ENCODE data around the gene HID1. TPM values are rescaled to one million over a fixed set of nuclear protein-coding genes. Genes with fewer than 3 reads are reported as not detected.
"Not testable (repeated sequence)": the region's sequence is repeated elsewhere in the genome, so short reads cannot be mapped to it uniquely, and the experiment has no call there.

Gene HID1
- total RNA-seq, 4 donors from 2014 or later, result 1.7 to 6.3 (median 2.6) TPM

- no peak for DNase-seq
- H3K4me3 ChIP-seq, result no peak overlapping the region
- H3K27ac ChIP-seq, result no peak overlapping the region
- 92 to 96% methylated on average over 4 to 11 of the region's 11 CpGs for WGBS, 2 donors
- no peaks in the 10 kb centered on the region for H3K9me3 ChIP-seq
- intact Hi-C loops (cut with DNase I), result no loop called here
- no peaks in the 10 kb centered on the region for H3K36me3 ChIP-seq
- peaks cover 6 to 19% (median 12%) of the 10 kb centered on the region in 3 donors for H3K4me1 ChIP-seq
- TF ChIP-seq, protein P1, sequence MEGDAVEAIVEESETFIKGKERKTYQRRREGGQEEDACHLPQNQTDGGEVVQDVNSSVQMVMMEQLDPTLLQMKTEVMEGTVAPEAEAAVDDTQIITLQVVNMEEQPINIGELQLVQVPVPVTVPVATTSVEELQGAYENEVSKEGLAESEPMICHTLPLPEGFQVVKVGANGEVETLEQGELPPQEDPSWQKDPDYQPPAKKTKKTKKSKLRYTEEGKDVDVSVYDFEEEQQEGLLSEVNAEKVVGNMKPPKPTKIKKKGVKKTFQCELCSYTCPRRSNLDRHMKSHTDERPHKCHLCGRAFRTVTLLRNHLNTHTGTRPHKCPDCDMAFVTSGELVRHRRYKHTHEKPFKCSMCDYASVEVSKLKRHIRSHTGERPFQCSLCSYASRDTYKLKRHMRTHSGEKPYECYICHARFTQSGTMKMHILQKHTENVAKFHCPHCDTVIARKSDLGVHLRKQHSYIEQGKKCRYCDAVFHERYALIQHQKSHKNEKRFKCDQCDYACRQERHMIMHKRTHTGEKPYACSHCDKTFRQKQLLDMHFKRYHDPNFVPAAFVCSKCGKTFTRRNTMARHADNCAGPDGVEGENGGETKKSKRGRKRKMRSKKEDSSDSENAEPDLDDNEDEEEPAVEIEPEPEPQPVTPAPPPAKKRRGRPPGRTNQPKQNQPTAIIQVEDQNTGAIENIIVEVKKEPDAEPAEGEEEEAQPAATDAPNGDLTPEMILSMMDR (IDR thresholded peaks at IDR 0.05), result no peak
- no peak for TF ChIP-seq POLR2A (IDR thresholded peaks at IDR 0.05)
- H3K27me3 ChIP-seq, result peaks cover 0 to 48% (median 0%) of the 10 kb centered on the region in 4 donors
Measured at GRCh38 chr17:74916851-74917199, 55.7 kb downstream of the HID1 start.

DNA sequence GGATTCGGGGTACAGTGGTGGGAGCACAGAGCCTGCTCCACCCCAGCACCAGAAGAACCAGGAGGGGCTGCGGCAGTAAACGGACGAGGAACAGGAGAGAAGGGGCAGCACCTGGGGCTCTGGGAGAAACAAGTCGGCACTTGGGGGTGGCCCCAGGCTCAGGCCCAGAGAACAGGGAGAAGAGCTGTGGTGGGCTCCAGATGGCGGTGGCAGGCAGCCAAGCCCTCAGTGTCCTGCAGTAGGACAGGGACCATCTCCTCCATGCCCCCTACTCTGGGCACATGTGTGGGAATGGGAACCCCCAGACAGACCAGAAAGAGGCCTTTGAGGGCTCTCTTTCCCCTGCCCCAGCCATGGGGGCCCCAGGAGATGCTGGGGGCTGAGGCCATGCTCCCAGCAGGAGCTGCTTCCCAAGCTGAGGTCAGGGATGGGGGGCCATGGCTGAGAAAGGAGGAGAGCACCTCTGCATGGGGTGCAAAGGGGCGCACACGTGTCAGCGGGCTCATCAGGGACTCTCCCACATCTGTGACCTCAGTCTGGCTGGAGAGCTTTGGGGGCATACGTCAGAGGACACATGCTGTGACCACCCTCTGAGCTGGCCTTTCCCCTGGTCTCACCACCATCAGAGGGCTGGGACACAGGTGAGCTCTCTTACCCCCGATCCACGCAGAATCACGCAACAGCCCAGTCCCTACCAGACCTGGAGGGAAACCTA, 56.3 kb downstream of the HID1 start:
- Histone ChIP-seq H3K4me3 (no peak overlapping the region), H3K27me3 (peaks cover 0 to 42% (median 0%) of the 10 kb centered on the region in 4 donors), H3K27ac (no peak overlapping the region), H3K9me3 (no peaks in the 10 kb centered on the region), H3K4me1 (peaks cover 3 to 13% (median 7%) of the 10 kb centered on the region in 3 donors), H3K36me3 (no peaks in the 10 kb centered on the region)
- intact Hi-C loops (cut with DNase I), result no loop called here
- no peak for DNase-seq
- no peak for TF ChIP-seq POLR2A (IDR thresholded peaks at IDR 0.05)
- TF ChIP-seq, protein P1 (IDR thresholded peaks at IDR 0.05), result no peak
- WGBS, 2 donors, result 78 to 82% methylated on average over 6 to 7 of the region's 13 CpGs

- H3K9me3 ChIP-seq; intact Hi-C loops (cut with DNase I); DNase-seq; H3K27ac ChIP-seq; H3K27me3 ChIP-seq; H3K4me3 ChIP-seq; H3K36me3 ChIP-seq: not testable (repeated sequence)
- peaks cover 6 to 26% (median 15%) of the 10 kb centered on the region in 3 donors for H3K4me1 ChIP-seq
- 84 to 86% methylated on average over 1 to 7 of the region's 8 CpGs for WGBS, 2 donors
Measured at GRCh38 chr17:74911423-74911822, 61.1 kb downstream of the HID1 start.

- H3K4me3 ChIP-seq, result not testable (repeated sequence)
Measured at GRCh38 chr17:74909097-74909496, 63.5 kb downstream of the HID1 start.

GRCh38 chr17:74907012-74907411, 65.5 kb downstream of the HID1 start:
- peaks cover 6 to 26% (median 15%) of the 10 kb centered on the region in 3 donors for H3K4me1 ChIP-seq
- TF ChIP-seq POLR2A (IDR thresholded peaks at IDR 0.05), result no peak
- TF ChIP-seq, protein P1 (IDR thresholded peaks at IDR 0.05), result no peak
- no peaks in the 10 kb centered on the region for H3K36me3 ChIP-seq
- H3K27ac ChIP-seq, result no peak overlapping the region
- intact Hi-C loops (cut with DNase I), result no loop called here
- no peak overlapping the region for H3K4me3 ChIP-seq
- H3K9me3 ChIP-seq, result no peaks in the 10 kb centered on the region
- peaks cover 0 to 35% (median 0%) of the 10 kb centered on the region in 4 donors for H3K27me3 ChIP-seq
- WGBS, 2 donors, result 95% methylated on average over 4 of the region's 34 CpGs; no CpG with 5 or more reads in 1 of the 2 donors
- DNase-seq, result no peak

More at GRCh38 chr17:74909097-74909496, 63.5 kb downstream of the HID1 start:
- H3K27ac ChIP-seq; H3K9me3 ChIP-seq; intact Hi-C loops (cut with DNase I); H3K36me3 ChIP-seq; DNase-seq: not testable (repeated sequence)
- 56 to 68% methylated on average over 2 to 4 of the region's 4 CpGs for WGBS, 2 donors
- Histone ChIP-seq H3K27me3 (peaks cover 0 to 16% (median 0%) of the 10 kb centered on the region in 4 donors), H3K4me1 (peaks cover 6 to 26% (median 15%) of the 10 kb centered on the region in 3 donors)

DNA sequence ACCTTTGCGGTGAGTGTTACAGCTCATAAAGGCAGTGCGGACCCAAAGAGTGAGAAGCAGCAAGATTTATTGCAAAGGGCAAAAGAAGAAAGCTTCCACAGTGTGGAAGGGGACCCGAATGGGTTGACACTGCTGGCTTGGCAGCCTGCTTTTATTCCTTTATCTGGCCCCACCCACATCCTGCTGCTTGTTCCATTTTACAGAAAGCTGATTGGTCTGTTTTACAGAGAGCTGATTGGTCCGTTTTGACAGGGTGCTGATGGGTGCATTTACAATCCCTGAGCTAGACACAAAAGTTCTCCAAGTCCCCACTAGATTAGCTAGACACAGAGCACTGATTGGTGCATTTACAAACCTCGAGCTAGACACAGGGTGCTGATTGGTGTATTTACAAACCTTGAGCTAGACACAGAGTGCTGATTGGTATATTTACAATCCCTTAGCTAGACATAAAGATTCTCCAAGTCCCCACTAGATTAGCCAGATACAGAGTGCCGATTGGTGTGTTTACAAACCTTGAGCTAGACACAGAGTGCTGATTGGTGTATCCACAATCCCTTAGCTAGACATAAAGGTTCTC, 66.3 kb downstream of the HID1 start:
- WGBS, 2 donors, result 71 to 74% methylated on average over 5 to 6 of the region's 6 CpGs

More for the DNA sequence above, 66.3 kb downstream of the HID1 start:
- H3K36me3 ChIP-seq; H3K9me3 ChIP-seq; H3K4me3 ChIP-seq; intact Hi-C loops (cut with DNase I); H3K27ac ChIP-seq; DNase-seq: not testable (repeated sequence)
- H3K27me3 ChIP-seq, result peaks cover 0 to 40% (median 0%) of the 10 kb centered on the region in 4 donors
- peaks cover 6 to 26% (median 15%) of the 10 kb centered on the region in 3 donors for H3K4me1 ChIP-seq
